HG03439 (cell line): ENCODE results near the gene ZNF862.

ENCODE experiments used
- ATAC-seq: cut with Tn5 transposase; IDR thresholded peaks from one replicate; pipeline ENCODE4 v1.9.1; 2021; ENCODE audit warnings: mild to moderate bottlenecking, moderate library complexity; ENCODE audit not compliant: unreplicated experiment

Gene ZNF862

DNA sequence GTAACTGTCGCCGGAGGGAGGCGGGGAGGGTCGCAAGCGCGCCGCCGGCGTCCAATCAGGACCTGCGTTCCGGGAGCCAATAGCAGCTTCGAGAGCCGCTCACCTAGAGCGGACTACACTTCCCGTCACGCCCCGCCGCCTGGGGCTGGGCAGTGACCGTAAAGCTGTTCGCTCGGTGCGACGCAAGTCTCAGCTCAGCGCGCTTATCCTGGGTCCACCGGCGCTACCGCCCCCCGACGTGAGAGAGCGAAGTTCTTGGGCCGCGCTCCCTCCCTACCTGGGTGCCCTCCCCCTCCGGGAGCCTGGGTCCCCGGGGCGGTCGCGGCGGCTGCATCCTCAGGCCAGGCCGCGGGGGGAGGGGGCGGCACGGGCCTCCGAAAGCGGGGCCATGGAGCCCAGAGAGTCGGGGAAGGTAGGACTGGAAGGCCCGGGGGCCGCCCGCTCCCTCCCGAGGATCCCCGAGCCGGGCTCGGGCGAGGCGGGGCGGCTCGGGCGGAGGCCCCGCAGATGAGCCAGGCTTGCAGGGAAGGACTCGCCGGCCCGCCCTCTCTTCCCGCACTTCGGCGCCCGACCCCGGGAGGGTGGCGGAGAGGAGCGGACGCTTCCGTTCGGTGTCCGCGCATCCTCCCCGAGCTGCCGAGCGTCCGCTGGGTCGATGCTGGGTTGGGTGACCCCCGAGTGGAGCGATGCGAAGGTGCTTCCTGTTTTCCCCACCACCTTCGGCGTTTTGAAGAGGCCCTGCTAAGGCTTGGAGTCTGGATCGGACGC lies at the start of gene ZNF862:
ZNF862 (plus strand) TSS at position 152 of the 768 bp plus-strand sequence; CDS start at position 389, 237 bp downstream.
- peak; percentile 99 for ATAC-seq

- ATAC-seq, result no peak
Measured at GRCh38 chr7:149789101-149789500, 49.1 kb upstream of the ZNF862 start.

DNA sequence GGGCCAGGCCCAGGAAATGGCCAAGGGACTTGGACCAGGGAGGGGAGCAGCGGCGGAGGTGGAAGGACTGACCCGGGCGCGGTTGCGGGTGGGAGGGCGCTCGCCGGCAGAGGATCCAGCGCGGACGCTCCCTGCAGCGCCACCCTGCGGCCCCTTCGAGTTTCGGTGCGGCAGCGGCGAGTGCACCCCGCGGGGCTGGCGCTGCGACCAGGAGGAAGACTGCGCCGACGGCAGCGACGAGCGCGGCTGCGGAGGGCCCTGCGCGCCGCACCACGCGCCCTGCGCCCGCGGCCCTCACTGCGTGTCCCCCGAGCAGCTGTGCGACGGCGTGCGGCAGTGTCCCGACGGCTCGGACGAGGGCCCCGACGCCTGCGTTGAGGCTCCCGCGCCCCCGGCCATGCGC lies 48.0 kb upstream of the ZNF862 start:
- ATAC-seq, result no peak

DNA sequence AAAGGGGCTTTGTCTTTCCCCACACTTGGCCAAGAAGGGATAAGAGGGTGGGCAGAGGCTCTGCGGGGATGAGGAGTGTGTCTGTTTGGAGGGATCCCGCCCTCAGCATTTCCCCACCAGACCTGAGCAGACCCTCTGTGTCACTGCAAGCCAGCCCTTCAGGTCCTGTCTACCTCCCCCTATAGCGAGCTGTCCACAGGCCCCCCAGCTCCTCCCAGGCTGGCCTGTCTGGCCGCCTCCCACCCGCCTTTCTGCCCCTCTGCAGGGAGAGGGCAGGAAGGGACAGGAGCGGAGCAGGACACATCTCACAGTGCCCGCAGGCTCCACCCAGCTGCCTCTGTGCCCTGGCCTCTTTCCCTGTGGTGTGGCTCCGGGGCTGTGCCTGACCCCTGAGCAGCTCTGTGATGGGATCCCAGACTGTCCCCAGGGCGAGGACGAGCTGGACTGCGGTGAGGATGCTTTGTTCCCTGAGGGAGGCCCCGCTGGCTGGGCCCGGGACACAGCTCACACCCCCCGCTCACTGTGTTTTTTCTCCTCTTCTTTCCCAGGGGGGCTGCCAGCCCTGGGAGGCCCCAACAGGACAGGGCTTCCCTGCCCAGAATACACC lies 47.3 kb upstream of the ZNF862 start:
- ATAC-seq, result no peak

GRCh38 chr7:149791411-149792219 lies 46.6 kb upstream of the ZNF862 start:
- no peak for ATAC-seq

GRCh38 chr7:149792220-149792595 lies 46.0 kb upstream of the ZNF862 start:
- no peak for ATAC-seq

DNA sequence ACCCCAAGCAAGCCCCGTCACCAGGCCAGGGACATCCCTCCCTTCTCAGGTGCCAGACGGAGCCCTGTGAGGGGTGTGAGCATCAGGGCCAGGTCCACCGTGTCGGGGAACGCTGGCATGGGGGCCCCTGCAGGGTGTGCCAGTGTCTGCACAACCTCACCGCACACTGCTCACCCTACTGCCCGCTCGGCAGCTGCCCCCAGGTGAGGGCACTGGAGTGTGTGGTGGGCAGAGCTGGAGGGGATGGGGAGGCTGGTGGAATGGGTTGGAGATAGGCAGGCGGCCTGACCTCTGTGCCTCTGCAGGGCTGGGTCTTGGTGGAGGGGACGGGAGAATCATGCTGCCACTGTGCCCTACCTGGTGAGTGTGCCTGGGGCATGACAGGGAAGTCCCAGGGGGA lies 44.9 kb upstream of the ZNF862 start:
- no peak for ATAC-seq

- ATAC-seq, result no peak
Measured at GRCh38 chr7:149794661-149795060, 43.5 kb upstream of the ZNF862 start.

DNA sequence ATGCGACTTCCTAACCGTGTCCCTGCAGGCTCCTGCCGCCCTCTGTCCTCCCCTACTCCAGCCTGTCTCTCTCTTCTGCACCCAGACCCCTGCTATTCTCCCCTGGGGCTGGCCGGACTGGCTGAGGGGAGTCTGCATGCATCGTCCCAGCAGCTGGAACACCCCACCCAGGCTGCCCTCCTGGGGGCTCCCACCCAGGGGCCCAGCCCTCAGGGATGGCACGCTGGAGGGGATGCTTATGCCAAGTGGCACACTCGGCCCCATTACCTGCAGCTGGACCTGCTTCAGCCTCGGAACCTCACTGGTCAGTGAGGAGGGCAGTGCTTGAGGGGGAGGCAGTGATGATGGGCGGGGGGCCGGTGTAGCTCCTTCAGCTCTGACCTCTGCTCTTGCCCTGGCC lies 43.0 kb upstream of the ZNF862 start:
- ATAC-seq, result no peak

GRCh38 chr7:149796287-149796860 lies 41.8 kb upstream of the ZNF862 start:
- ATAC-seq, result no peak

DNA sequence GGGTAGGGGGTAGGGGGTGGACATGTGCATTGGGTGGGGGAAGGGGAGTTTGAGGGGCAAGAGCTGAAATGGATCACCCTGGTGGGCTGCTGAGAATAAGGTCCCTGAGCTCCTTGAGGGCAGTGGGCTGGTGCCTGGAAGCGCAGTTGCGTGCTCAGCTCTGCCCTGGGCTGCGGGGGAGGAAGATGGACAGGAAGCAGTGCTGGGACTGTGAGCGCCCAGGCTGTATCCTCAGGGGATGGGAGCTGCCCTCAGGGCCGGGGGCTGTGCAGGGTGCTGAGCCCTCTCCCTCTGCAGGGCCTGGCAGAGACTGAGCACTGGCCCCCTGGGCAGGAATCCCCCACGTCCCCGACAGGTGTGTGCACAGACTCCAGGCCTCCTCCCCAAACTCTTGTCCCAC lies 40.4 kb upstream of the ZNF862 start:
- ATAC-seq, result no peak

- no peak for ATAC-seq
Measured at GRCh38 chr7:149799397-149800168, 38.6 kb upstream of the ZNF862 start.

DNA sequence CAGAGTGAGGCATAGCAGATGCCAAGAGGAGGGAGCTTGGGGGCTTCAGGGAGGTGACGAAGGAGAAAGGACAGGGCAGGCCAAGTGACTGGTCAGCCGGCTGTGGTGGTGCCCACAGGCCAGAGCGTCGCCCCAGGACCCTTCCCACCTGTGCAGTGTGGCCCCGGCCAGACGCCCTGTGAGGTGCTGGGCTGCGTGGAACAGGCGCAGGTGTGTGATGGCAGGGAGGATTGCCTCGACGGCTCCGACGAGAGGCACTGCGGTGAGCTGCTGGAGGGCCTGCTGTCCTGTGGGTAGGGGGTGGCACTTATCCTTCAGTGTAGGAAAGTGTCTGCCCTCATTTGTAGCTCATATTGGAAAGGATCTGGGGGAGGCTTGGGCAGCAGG lies 38.0 kb upstream of the ZNF862 start:
- no peak for ATAC-seq

- no peak for ATAC-seq
Measured at GRCh38 chr7:149801002-149801566, 37.1 kb upstream of the ZNF862 start.

DNA sequence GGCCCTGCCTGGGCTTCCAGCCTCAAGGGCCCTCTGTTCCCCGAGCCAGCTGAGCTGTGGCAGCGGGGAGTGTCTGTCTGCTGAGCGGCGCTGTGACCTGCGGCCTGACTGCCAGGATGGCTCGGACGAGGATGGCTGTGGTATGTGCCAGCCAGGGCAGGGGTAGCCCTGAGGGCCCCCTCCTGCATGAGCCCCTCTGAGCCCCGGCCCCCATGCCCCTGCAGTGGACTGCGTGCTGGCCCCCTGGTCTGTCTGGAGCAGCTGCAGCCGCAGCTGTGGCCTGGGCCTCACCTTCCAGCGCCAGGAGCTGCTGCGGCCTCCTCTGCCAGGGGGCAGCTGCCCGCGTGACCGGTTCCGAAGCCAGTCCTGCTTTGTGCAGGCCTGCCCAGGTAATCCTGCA lies 36.4 kb upstream of the ZNF862 start:
- no peak for ATAC-seq

- ATAC-seq, result no peak
Measured at GRCh38 chr7:149802966-149803365, 35.2 kb upstream of the ZNF862 start.

DNA sequence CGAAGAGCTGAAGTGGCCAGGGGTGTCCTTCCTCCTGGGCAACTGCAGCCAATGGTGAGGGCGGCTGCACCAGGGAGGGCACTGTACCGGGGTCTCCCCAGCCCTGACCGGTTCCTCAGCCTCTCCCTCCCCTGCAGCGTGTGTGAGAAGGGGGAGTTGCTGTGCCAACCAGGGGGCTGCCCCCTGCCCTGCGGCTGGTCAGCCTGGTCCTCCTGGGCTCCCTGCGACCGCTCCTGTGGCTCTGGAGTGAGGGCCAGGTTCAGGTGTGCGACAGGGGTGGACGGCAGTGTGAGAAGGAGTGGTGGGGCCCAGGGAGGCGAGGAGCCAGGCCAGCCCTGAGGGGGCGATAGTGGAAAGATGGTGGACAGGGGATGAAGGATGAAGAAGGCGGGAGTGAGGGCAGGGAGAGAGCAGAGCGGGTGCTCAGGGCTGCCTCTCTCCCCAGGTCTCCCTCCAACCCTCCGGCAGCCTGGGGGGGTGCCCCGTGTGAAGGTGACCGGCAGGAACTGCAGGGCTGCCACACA lies 34.6 kb upstream of the ZNF862 start:
- ATAC-seq, result no peak

DNA sequence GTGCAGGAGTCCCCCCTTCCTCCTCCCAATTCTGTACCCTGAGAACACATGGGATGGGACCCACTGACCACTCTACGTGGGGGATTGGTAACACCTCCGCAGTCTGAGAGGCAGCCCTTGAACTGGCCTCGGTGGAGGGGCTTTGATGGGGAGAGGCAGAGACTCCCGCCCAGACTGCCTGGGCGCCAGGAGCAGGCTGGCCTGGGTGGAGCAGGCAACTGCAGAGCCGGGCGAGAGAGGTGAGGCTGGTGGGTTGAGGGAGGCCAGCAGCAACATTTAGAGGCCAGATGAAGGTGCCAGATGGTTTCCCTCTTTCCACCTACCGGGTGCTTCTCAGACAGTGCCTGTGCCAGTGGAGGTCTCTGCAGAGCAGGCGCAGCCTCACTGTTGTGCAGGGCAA lies 34.1 kb upstream of the ZNF862 start:
- no peak for ATAC-seq

GRCh38 chr7:149806726-149807125 lies 31.4 kb upstream of the ZNF862 start:
- ATAC-seq, result no peak

- no peak for ATAC-seq
Measured at GRCh38 chr7:149808311-149808710, 29.9 kb upstream of the ZNF862 start.
